PC-3 (cell line): ENCODE results near the gene REM1. TPM values are rescaled to one million over a fixed set of nuclear protein-coding genes. Genes with fewer than 3 reads are reported as not detected.
"Not testable (repeated sequence)": the region's sequence is repeated elsewhere in the genome, so short reads cannot be mapped to it uniquely, and the experiment has no call there.

Experiments
- ATAC-seq: fragments of 200-7000 bp; cut with Tn5 transposase; 2 replicates; pipeline ENCODE4 v1.9.1; 2020; ENCODE audit warnings: mild to moderate bottlenecking, moderate library complexity
- Bru-seq: library from RNA; stranded (reverse); fragments of 400-500 nt; gene quantifications from one replicate; lab custom pipeline; 2021; lab: Mats Ljungman, UMichigan
- BruChase-seq, 2 experiments: library from RNA; stranded (reverse); fragments of 400-500 nt; gene quantifications; one replicate each; lab custom pipeline; 2021; lab: Mats Ljungman, UMichigan
- BruUV-seq: library from RNA; stranded (reverse); fragments of 400-500 nt; replicated peaks from 2 replicates; lab custom pipeline; 2021; lab: Mats Ljungman, UMichigan
- CTCF ChIA-PET: fragments of 300-600 bp; sonication (Branson Sonifier 250); formaldehyde crosslinking; loops from one replicate; lab custom pipeline; 2022; ENCODE audit warnings: antibody characterized with exemption; lab: Charles Lee
- POLR2A ChIA-PET: fragments of 300-600 bp; sonication (Branson Sonifier 250); formaldehyde crosslinking; loops from one replicate; lab custom pipeline; 2022; ENCODE audit warnings: antibody characterized with exemption; ENCODE audit not compliant: unreplicated experiment; lab: Charles Lee
- DNase-seq: peaks from one replicate; pipeline ENCODE4 v3.0.0-alpha.2; 2015
- H2AFZ ChIP-seq: fragments of 300-600 bp; sonication (generic); 2 replicates; pipeline ENCODE4 v1.6.0; 2016; ENCODE audit warnings: antibody characterized with exemption, low read length
- H3F3A ChIP-seq: fragments of 300-600 bp; sonication (generic); one replicate; pipeline ENCODE4 v1.6.0; 2017; ENCODE audit warnings: antibody characterized with exemption, low read length, control low read depth, mild to moderate bottlenecking; ENCODE audit not compliant: unreplicated experiment
- H3K27ac ChIP-seq: fragments of 300-600 bp; sonication (generic); 2 replicates; pipeline ENCODE4 v1.5.1; 2016; ENCODE audit warnings: mild to moderate bottlenecking, low read length
- H3K27me3 ChIP-seq: fragments of 300-600 bp; sonication (generic); 2 replicates; pipeline ENCODE4 v1.6.1; 2016; ENCODE audit warnings: low read length, mixed read lengths
- H3K36me3 ChIP-seq: fragments of 300-600 bp; sonication (generic); 2 replicates; pipeline ENCODE4 v1.6.1; 2016; ENCODE audit warnings: low read depth, mixed run types, low read length, mixed read lengths
- H3K4me1 ChIP-seq: fragments of 300-600 bp; sonication (generic); 2 replicates; pipeline ENCODE4 v1.5.1; 2016; ENCODE audit warnings: low read length; ENCODE audit not compliant: insufficient read depth
- H3K4me2 ChIP-seq: fragments of 300-600 bp; sonication (generic); 2 replicates; pipeline ENCODE4 v1.6.0; 2016; ENCODE audit warnings: low read length
- H3K4me3 ChIP-seq: fragments of 300-600 bp; sonication (generic); 2 replicates; pipeline ENCODE4 v1.5.1; 2016; ENCODE audit warnings: mild to moderate bottlenecking, low read length, mixed read lengths
- H3K79me2 ChIP-seq: fragments of 300-600 bp; sonication (generic); 2 replicates; pipeline ENCODE4 v1.6.1; 2017; ENCODE audit warnings: low read length, mixed read lengths
- H3K9ac ChIP-seq: fragments of 300-600 bp; sonication (generic); 2 replicates; pipeline ENCODE4 v1.6.0; 2016; ENCODE audit warnings: mild to moderate bottlenecking, low read length
- H3K9me2 ChIP-seq: fragments of 300-600 bp; sonication (generic); replicated peaks from 2 replicates; pipeline ENCODE4 v1.6.1; 2016; ENCODE audit warnings: mixed run types, low read length, mixed read lengths
- H3K9me3 ChIP-seq: fragments of 300-600 bp; sonication (generic); 2 replicates; pipeline ENCODE4 v1.6.1; 2016; ENCODE audit warnings: low read length, mixed read lengths
- H4K20me1 ChIP-seq: fragments of 300-600 bp; sonication (generic); 2 replicates; pipeline ENCODE4 v1.6.1; 2016; ENCODE audit warnings: low read length, mixed read lengths
- CTCF ChIP-seq: fragments of 300-600 bp; sonication (generic); conservative IDR thresholded peaks from 2 replicates; pipeline ENCODE4 v1.5.1; 2017; ENCODE audit warnings: antibody characterized with exemption, low read depth, mild to moderate bottlenecking, low read length
- EZH2 ChIP-seq: fragments of 300-600 bp; sonication (generic); IDR thresholded peaks from one replicate; pipeline ENCODE4 v1.6.1; 2017; ENCODE audit warnings: antibody characterized with exemption, mild to moderate bottlenecking, low read length; ENCODE audit not compliant: unreplicated experiment
- EZH2phosphoT487 ChIP-seq: fragments of 300-600 bp; sonication (generic); IDR thresholded peaks from 2 replicates; pipeline ENCODE4 v1.6.1; 2018; ENCODE audit warnings: mild to moderate bottlenecking, antibody characterized with exemption, low read length, borderline replicate concordance
- intact Hi-C: fragments of 100-400 bp; cut with micrococcal nuclease; formaldehyde crosslinking; loops from 2 replicates; pipeline ENCODE4 v1.9.0; 2023
- long read RNA-seq: library from polyadenylated mRNA; unstranded; transcript quantifications from one replicate; pipeline ENCODE4 v2.0.0, GENCODE V29; 2021; ENCODE audit not compliant: unreplicated experiment
- total RNA-seq: library from RNA; depleted of rRNA; stranded (reverse); fragments of >200 nt; gene quantifications from 2 replicates; pipeline ENCODE4 v1.2.3, GENCODE V29; 2014; rRNA removed

Gene REM1
- not detected in 2 replicates for total RNA-seq
- Bru-seq, nascent RNA: not detected
- not detected for BruChase-seq, experiment 1, labeled RNA remaining after a 6-hour chase
- not detected for BruChase-seq, experiment 2, labeled RNA remaining after a 2-hour chase
- long read RNA-seq: 0 reads

GRCh38 chr20:31474758-31475427 is at the start of gene REM1, which contains the start of gene DEFB124:
Gene REM1 (plus strand): TSS chr20:31475288. CDS start chr20:31476446, 1,158 bp downstream.
Gene DEFB124 (minus strand): TSS chr20:31475127. CDS start chr20:31473013, 2,114 bp downstream.
- BruUV-seq: no TSS peak
- H3K4me3 ChIP-seq: no peak within 1 kb of the TSS

GRCh38 chr20:31425797-31426196 is 49.3 kb upstream of the REM1 start:
- H3K36me3 ChIP-seq: no peaks in the 10 kb centered on the region
- no peak overlapping the region for H3K4me2 ChIP-seq
- H4K20me1 ChIP-seq: no peaks in the 10 kb centered on the region
- H3K4me3 ChIP-seq: no peak overlapping the region
- DNase-seq (no peak), ATAC-seq (no peak)
- POLR2A ChIA-PET: no interaction called here
- no peaks in the 10 kb centered on the region for H3K79me2 ChIP-seq
- H3K9me3 ChIP-seq: no peaks in the 10 kb centered on the region
- no peak overlapping the region for H3K9ac ChIP-seq
- no peaks in the 10 kb centered on the region for H3F3A ChIP-seq
- no peak overlapping the region for H3K27ac ChIP-seq
- no peaks in the 10 kb centered on the region for H3K4me1 ChIP-seq
- no peak overlapping the region for H2AFZ ChIP-seq
- no peaks in the 10 kb centered on the region for H3K9me2 ChIP-seq
- TF ChIP-seq EZH2 (no peak), EZH2phosphoT487 (no peak), CTCF (no peak)
- peaks cover 23% of the 10 kb centered on the region for H3K27me3 ChIP-seq
- CTCF ChIA-PET: no interaction called here
- BruUV-seq: no TSS peak
- intact Hi-C loops: no loop called here

More at GRCh38 chr20:31474758-31475427, at the start of gene REM1, which contains the start of gene DEFB124:
- H3K79me2 ChIP-seq: no peaks in the 10 kb centered on the region
- ChIA-PET CTCF (no interaction called here), POLR2A (no interaction called here)
- no peaks in the 10 kb centered on the region for H3K9me3 ChIP-seq
- no peaks in the 10 kb centered on the region for H3K36me3 ChIP-seq
- no peak within 1 kb of the TSS for H2AFZ ChIP-seq
- H3K27ac ChIP-seq: no peak within 1 kb of the TSS
- H3K9ac ChIP-seq: no peak within 1 kb of the TSS
- no peaks in the 10 kb centered on the region for H4K20me1 ChIP-seq
- no peak within 1 kb of the TSS for H3K4me2 ChIP-seq
- no peaks in the 10 kb centered on the region for H3K9me2 ChIP-seq
- TF ChIP-seq CTCF: no peak
- TF ChIP-seq EZH2: no peak
- ATAC-seq: no peak
- DNase-seq: no peak
- intact Hi-C loops: no loop called here
- H3K27me3 ChIP-seq: peaks cover 48% of the 10 kb centered on the region
- H3K4me1 ChIP-seq: no peaks in the 10 kb centered on the region
- no peaks in the 10 kb centered on the region for H3F3A ChIP-seq

- H3K9ac ChIP-seq, H3K27ac ChIP-seq, H3K9me2 ChIP-seq, H3K4me3 ChIP-seq, H3F3A ChIP-seq, DNase-seq, H3K9me3 ChIP-seq, intact Hi-C loops, H3K79me2 ChIP-seq, H3K4me2 ChIP-seq, CTCF ChIA-PET, POLR2A ChIA-PET, BruUV-seq, H2AFZ ChIP-seq, H3K4me1 ChIP-seq, H4K20me1 ChIP-seq, H3K36me3 ChIP-seq, ATAC-seq: not testable (repeated sequence)
- H3K27me3 ChIP-seq: peaks cover 17% of the 10 kb centered on the region; the same call in 1 of the 2 replicates
Observed at GRCh38 chr20:31426891-31427551, 48.1 kb upstream of the REM1 start.

GRCh38 chr20:31427576-31427975 is 47.5 kb upstream of the REM1 start:
- H4K20me1 ChIP-seq, H3K4me3 ChIP-seq, H3K79me2 ChIP-seq, H3K9ac ChIP-seq, H3K9me3 ChIP-seq, intact Hi-C loops, POLR2A ChIA-PET, DNase-seq, H3K4me1 ChIP-seq, H2AFZ ChIP-seq, H3K4me2 ChIP-seq, H3K36me3 ChIP-seq, H3K27ac ChIP-seq, ATAC-seq, BruUV-seq, H3K9me2 ChIP-seq, CTCF ChIA-PET, H3F3A ChIP-seq: not testable (repeated sequence)
- H3K27me3 ChIP-seq: peaks cover 17% of the 10 kb centered on the region; the same call in 1 of the 2 replicates
